Testis (tissue), 2 donors: Measurements from ENCODE around the gene MAP1B.

Experiments used
- POLR2A ChIP-seq: fragments of 450-650 bp; IDR thresholded peaks from one replicate; pipeline ENCODE4 v1.6.1; 2017; ENCODE audit warnings: antibody characterized with exemption, mild to moderate bottlenecking, moderate library complexity
- TF ChIP-seq, protein P1 (sequence below), 3 experiments: fragments of 450-650 bp in 2 of 3; fragments of 200-600 bp in 1 of 3; sonication (generic) in 1 of 3; IDR thresholded peaks; one replicate each; pipeline ENCODE4 v1.5.1; 2016 to 2019; ENCODE audit warnings: antibody characterized with exemption in 3 of 3, mild to moderate bottlenecking in 2 of 3, moderate library complexity in 1 of 3

DNA sequence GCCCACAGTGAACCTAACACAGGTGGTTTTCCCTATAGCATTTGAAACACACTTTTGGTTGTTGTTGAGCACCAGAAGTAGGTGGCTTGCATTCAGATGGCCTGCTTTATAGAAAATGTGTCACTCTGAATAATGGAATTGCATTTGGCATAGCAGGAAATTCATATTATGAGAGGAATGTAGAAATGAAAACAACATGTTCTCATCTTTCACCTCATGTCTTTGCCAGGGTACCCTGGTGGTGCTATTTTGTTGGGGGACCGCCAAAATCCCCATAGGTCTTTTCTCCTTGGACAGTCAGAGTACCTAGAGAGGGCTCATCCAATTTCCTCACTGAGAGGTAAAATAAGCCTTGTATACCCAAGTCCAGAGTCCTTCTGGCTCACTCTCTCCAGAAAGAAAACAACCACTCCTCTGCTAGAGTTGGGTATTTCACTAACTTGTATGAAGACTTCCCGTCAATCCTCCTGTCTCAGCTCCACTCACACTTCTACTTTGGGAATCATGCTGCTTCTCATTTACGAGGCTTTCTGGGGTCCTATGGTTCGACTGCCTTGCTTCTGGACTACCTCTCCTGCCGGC lies 145.4 kb downstream of the MAP1B start:
- TF ChIP-seq, protein P1, sequence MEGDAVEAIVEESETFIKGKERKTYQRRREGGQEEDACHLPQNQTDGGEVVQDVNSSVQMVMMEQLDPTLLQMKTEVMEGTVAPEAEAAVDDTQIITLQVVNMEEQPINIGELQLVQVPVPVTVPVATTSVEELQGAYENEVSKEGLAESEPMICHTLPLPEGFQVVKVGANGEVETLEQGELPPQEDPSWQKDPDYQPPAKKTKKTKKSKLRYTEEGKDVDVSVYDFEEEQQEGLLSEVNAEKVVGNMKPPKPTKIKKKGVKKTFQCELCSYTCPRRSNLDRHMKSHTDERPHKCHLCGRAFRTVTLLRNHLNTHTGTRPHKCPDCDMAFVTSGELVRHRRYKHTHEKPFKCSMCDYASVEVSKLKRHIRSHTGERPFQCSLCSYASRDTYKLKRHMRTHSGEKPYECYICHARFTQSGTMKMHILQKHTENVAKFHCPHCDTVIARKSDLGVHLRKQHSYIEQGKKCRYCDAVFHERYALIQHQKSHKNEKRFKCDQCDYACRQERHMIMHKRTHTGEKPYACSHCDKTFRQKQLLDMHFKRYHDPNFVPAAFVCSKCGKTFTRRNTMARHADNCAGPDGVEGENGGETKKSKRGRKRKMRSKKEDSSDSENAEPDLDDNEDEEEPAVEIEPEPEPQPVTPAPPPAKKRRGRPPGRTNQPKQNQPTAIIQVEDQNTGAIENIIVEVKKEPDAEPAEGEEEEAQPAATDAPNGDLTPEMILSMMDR (IDR thresholded peaks at IDR 0.05) = no peak
- no peak for TF ChIP-seq POLR2A
